ENCODE data around the gene HIVEP3.

DNA sequence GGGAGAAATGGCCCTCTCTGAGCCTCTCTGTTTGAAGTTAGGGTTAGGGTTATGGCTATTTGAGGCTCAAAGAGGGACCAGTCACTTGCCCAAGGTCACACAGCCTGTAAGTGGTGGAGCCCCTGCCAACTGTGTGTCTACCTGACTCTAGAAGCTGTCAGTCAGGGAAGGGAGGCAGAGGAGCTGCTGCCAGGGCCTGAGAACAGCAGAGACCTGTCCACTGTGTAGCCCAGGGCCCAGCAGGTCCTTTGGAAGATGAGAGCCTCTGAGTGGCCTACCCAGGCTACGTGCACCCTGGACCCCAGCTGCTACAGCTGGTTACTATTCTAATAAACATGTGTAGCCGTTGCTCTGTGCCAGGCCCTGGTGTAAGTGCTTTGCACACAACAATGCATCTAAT lies 419.1 kb downstream of the HIVEP3 start:
- TF ChIP-seq EZH2 (optimal IDR thresholded peaks at IDR 0.05; ENCODE audit: low read depth, low read length) = no peak
- TF ChIP-seq, protein P1, sequence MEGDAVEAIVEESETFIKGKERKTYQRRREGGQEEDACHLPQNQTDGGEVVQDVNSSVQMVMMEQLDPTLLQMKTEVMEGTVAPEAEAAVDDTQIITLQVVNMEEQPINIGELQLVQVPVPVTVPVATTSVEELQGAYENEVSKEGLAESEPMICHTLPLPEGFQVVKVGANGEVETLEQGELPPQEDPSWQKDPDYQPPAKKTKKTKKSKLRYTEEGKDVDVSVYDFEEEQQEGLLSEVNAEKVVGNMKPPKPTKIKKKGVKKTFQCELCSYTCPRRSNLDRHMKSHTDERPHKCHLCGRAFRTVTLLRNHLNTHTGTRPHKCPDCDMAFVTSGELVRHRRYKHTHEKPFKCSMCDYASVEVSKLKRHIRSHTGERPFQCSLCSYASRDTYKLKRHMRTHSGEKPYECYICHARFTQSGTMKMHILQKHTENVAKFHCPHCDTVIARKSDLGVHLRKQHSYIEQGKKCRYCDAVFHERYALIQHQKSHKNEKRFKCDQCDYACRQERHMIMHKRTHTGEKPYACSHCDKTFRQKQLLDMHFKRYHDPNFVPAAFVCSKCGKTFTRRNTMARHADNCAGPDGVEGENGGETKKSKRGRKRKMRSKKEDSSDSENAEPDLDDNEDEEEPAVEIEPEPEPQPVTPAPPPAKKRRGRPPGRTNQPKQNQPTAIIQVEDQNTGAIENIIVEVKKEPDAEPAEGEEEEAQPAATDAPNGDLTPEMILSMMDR (IDR thresholded peaks at IDR 0.05; ENCODE audit: low read length) = no peak
